ENCODE results near the gene SASH3.

The SASH3 gene

GRCh38 chrX:129773649-129774458, 5.9 kb upstream of the SASH3 start:
- in situ Hi-C loops (cut with HindIII; ENCODE audit: low sequenced_read_pairs): no loop called here

DNA sequence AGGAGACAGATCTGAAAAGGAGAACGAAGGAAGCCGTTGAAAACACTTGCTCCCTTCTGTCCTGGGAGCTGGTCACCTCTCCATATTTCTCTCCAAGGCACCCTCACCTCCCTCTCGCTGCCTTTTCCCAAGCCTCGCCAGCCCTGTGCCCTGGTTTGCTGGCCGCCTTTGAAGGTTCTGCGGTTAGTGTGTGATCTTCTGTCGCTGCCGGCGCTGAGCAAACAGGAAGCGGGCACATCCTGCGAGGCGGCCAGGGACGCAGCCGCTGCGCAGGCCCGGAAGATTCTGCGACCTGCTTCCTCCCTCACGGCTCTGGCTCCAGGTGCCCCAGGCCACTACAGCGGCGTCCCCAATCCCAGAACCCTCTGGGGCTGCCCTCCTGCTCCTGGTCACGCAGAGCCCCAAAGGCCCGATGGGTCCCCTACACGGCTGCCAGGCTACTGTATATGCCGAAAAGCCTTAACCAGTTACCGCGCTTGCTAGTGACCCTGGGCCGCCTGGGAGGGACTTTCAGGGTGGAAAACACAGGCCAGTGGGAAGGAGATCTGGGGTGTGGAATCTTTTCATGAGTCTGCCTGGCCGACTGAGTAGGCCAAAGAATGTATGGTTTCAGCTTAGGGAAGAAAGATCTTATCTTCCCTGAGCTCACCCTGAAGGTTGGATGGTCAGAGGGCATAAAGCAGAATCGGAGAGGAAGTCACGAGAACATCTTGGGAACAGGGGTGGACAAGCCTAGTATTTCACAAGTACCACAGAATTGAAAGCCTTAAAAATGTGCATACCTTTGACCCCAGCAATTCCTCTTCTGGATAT, 2.3 kb upstream of the SASH3 start:
- in situ Hi-C loops (cut with HindIII; ENCODE audit: low sequenced_read_pairs): no loop called here
- H3K4me3 ChIP-seq (ENCODE audit: low read depth, low read length): no peak overlapping the region
- no peak for DNase-seq (ENCODE audit: low read depth, low spot score)

More at GRCh38 chrX:129773649-129774458, 5.9 kb upstream of the SASH3 start:
- DNase-seq (ENCODE audit: low read depth, low spot score): no peak
- no peak overlapping the region for H3K4me3 ChIP-seq (ENCODE audit: low read depth, low read length)
- TF ChIP-seq CTCF (IDR thresholded peaks at IDR 0.05; ENCODE audit: low read depth, low read length): no peak

DNA sequence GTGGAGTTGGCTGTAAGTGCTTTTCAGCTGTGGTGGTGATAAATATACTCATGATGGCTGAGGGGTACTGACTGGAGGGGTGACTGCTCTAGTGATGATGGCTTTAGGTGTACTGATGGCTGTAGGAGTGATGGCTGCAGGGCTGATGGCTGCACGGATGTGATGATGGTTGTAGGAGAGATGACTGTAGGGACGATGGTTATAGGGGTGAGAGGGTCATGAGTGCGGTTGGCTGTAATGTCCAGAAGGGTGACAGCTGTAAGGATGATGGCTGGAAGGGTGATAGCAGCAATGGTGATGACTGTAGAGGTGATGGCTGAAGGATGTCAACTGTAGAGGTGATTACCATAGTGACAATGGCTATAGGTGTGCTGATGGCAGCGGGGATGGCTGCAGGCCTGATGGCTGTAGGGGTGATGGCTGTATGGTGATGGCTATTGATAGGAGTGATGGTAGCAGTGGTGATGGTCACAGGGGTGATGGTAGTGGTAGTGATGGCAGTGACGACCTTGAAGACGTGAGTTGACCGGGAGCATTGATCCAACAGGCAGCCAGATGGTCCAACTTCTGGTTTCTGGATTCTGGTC, 570 bp upstream of the SASH3 start:
- no peak overlapping the region for H3K4me3 ChIP-seq (ENCODE audit: low read depth, low read length)
- no peak for TF ChIP-seq CTCF (IDR thresholded peaks at IDR 0.05; ENCODE audit: low read depth, low read length)
- in situ Hi-C loops (cut with HindIII; ENCODE audit: low sequenced_read_pairs): no loop called here
- DNase-seq (ENCODE audit: low read depth, low spot score): no peak

More for the DNA sequence above, 2.3 kb upstream of the SASH3 start:
- no peak for TF ChIP-seq CTCF (IDR thresholded peaks at IDR 0.05; ENCODE audit: low read depth, low read length)

GRCh38 chrX:129780441-129781105, 824 bp downstream of the SASH3 start:
- in situ Hi-C loops (cut with HindIII; ENCODE audit: low sequenced_read_pairs): no loop called here
- H3K4me3 ChIP-seq (ENCODE audit: low read depth, low read length): no peak overlapping the region
- no peak for DNase-seq (ENCODE audit: low read depth, low spot score)
- no peak for TF ChIP-seq CTCF (IDR thresholded peaks at IDR 0.05; ENCODE audit: low read depth, low read length)

- no peak for DNase-seq (ENCODE audit: low read depth, low spot score)
- H3K4me3 ChIP-seq (ENCODE audit: low read depth, low read length): no peak overlapping the region
- no peak for TF ChIP-seq CTCF (IDR thresholded peaks at IDR 0.05; ENCODE audit: low read depth, low read length)
- in situ Hi-C loops (cut with HindIII; ENCODE audit: low sequenced_read_pairs): no loop called here
Measured at GRCh38 chrX:129781134-129781672, 1.5 kb downstream of the SASH3 start.
